Activated T-cell treated with anti-CD3 and anti-CD28 coated beads, Interleukin-2, amount 50 U/mL, for 72 hours (primary cell): ENCODE data around the gene TOM1. TPM values are rescaled to one million over a fixed set of nuclear protein-coding genes. Genes with fewer than 3 reads are reported as not detected.

Experiments
- ATAC-seq, 2 donors: fragments of 150-1000 bp; cut with Tn5 transposase; replicated peaks in 1 of 2; 2 replicates each; pipeline ENCODE4 v1.10.0; 2021; ENCODE audit warnings: moderate library complexity in 2 of 2, mild to moderate bottlenecking in 1 of 2
- DNase-seq, 2 donors: peaks; one replicate each; pipeline ENCODE4 v3.0.0; 2021 to 2022; ENCODE audit warnings: mixed read lengths in 1 of 2
- H3K27ac Mint-ChIP-seq: one replicate; pipeline ENCODE4 v1.8.0; 2022; ENCODE audit warnings: mild to moderate bottlenecking, moderate library complexity, mixed read lengths
- H3K27me3 Mint-ChIP-seq: one replicate; pipeline ENCODE4 v1.8.0; 2022; ENCODE audit warnings: low read depth, mixed read lengths
- H3K36me3 Mint-ChIP-seq, 2 donors: one replicate each; pipeline ENCODE4 v1.8.0; 2022; ENCODE audit warnings: mixed read lengths in 2 of 2, mild to moderate bottlenecking in 1 of 2; ENCODE audit not compliant: insufficient read depth in 2 of 2
- H3K4me1 Mint-ChIP-seq: one replicate; pipeline ENCODE4 v1.8.0; 2022; ENCODE audit warnings: low read depth, mixed read lengths
- H3K4me3 Mint-ChIP-seq, 2 donors: one replicate each; pipeline ENCODE4 v1.8.0; 2022; ENCODE audit warnings: mild to moderate bottlenecking in 2 of 2, mixed read lengths in 2 of 2, moderate library complexity in 2 of 2
- H3K9me3 Mint-ChIP-seq, 2 donors: one replicate each; pipeline ENCODE4 v1.8.0; 2022; ENCODE audit warnings: mixed read lengths in 2 of 2
- total RNA-seq, 2 donors: library from RNA; stranded (reverse); gene quantifications; one replicate each; pipeline ENCODE4 v1.2.3, GENCODE V29; 2022

TOM1 gene
- total RNA-seq, 2 donors from 2014 or later = 38.4 to 40.4 TPM

DNA sequence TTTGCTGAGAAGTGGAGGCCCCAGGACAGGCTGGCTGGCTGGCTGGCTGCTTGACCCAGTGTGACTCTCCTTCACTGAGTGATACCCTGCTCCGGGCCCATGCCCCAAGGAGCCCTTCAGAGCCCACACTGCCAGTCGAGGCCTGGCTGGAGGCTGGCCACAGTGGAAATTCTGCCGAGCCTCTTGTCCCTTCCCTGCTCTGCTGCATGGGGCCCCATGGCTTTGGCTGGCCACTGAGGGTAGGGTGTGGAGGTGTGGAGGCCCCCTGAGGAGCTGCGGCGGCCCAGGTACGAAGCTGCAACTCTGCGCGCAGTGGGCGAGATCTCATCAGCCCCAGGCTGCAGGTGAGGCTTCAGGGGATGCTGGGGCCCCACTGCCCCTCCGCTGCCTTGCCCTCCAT is 47.8 kb downstream of the TOM1 start:
- no peak overlapping the region for H3K27ac Mint-ChIP-seq
- no peaks in the 10 kb centered on the region for H3K36me3 Mint-ChIP-seq
- H3K4me1 Mint-ChIP-seq = peaks cover 20% of the 10 kb centered on the region
- no peak overlapping the region for H3K4me3 Mint-ChIP-seq
- DNase-seq (no peak), ATAC-seq (no peak)
- peaks cover 11% of the 10 kb centered on the region for H3K27me3 Mint-ChIP-seq
- H3K9me3 Mint-ChIP-seq = no peaks in the 10 kb centered on the region

- Mint-ChIP-seq H3K27ac (no peak overlapping the region), H3K36me3 (no peaks in the 10 kb centered on the region)
- no peak for ATAC-seq
Measured at GRCh38 chr22:35348026-35348590, 48.4 kb downstream of the TOM1 start.

DNA sequence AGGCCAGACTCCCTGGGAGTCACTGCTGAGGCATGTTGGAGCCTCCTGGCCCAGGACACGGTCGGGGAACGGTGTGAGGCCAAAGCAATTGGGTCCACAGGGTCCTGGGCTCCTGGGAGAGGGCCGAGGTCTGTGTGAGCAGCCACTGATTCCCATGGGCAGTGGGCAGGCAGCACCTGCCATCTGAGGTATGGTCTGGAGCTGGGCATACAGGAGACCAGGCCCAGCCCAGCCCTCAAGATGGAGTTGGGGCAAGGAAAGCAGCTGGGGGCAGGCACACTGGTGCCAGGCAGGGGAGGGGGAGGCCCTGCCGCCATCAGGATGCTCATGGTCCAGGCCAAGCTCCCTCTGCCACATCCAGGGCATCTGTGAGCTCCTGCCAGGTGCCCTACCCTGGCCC is 49.0 kb downstream of the TOM1 start:
- DNase-seq (no peak), ATAC-seq (no peak)
- Mint-ChIP-seq H3K9me3 (no peaks in the 10 kb centered on the region), H3K27me3 (peaks cover 11% of the 10 kb centered on the region), H3K27ac (no peak overlapping the region), H3K4me1 (peaks cover 27% of the 10 kb centered on the region), H3K36me3 (no peaks in the 10 kb centered on the region), H3K4me3 (no peak overlapping the region)

More at GRCh38 chr22:35348026-35348590, 48.4 kb downstream of the TOM1 start:
- Mint-ChIP-seq H3K4me1 (peaks cover 27% of the 10 kb centered on the region), H3K4me3 (no peak overlapping the region), H3K27me3 (peaks cover 11% of the 10 kb centered on the region), H3K9me3 (no peaks in the 10 kb centered on the region)
- DNase-seq = no peak

DNA sequence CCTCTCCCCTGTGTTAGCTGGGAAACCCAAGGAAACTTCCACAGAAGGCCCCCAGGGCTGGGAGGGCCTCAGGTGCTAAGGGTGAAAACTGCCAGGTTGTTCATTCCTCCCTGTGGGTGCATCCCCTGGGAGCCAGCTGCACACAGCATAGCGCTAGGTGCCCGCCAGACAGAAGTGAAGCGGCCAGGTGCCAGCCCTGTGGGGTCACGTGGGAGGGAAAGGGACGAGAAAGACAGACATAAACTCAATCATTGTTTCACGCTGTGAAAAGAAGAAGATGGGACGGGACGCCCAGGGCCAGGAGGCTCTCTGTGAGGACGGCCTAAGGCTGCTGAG is 49.6 kb downstream of the TOM1 start:
- Mint-ChIP-seq H3K9me3 (no peaks in the 10 kb centered on the region), H3K27ac (no peak overlapping the region), H3K36me3 (no peaks in the 10 kb centered on the region), H3K4me3 (no peak overlapping the region), H3K4me1 (peaks cover 27% of the 10 kb centered on the region), H3K27me3 (peaks cover 11% of the 10 kb centered on the region)
- DNase-seq (no peak), ATAC-seq (no peak)

GRCh38 chr22:35349704-35350538 is 50.2 kb downstream of the TOM1 start:
- Mint-ChIP-seq H3K36me3 (no peaks in the 10 kb centered on the region), H3K9me3 (no peaks in the 10 kb centered on the region), H3K27me3 (peaks cover 11% of the 10 kb centered on the region), H3K4me1 (peaks cover 27% of the 10 kb centered on the region), H3K27ac (no peak overlapping the region), H3K4me3 (no peak overlapping the region)
- no peak for DNase-seq
- ATAC-seq = peak in 1 of 2 donors; percentile 0

DNA sequence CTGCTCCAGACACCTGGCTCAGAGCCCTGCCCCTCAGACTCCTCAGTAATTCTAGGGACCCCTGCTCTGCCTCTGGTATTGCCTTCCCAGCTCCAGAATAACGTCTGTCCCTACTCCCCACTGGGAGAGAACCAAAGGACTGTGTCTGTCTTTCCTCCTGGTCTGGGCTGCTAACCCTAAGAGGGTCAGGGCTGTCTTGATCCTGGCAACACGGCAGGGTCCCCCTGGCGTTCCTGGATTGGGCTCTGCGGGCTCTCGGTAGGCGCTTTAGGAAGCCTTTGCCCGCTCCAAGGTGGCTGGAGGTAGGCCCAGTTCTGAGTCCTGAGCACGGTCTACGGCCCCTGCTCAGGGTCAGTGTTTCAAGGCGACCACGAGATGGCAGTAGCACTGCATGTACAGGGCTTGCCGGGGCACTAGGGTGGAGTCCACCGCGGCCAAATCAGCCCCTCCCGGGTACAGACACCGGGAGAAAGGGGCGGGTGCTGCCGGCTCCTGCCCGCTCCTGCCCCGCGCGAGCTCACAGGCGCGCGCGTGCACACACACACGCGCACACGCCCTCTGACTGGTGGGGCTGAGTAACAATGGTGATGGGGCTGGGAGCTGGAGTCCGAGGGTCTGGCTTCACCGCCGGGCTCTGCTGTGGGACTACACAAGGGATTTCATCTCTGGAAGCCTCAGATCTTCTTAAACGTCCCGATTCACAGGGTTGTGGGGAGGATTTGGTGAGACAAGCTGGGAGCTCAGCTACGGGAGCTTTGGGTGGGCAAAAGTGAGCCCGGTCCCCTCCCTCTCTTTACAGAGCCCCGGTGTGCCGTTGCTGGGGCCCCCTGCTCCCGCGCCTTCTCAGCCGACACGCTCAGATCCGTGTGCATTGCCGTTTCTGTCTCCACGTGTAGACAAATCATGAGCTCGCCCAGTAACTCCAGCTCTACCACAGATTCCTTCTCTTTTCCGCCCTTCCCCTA is 51.1 kb downstream of the TOM1 start:
- H3K36me3 Mint-ChIP-seq = no peaks in the 10 kb centered on the region
- DNase-seq (peak; percentile 88), ATAC-seq (peak; percentile 93)
- H3K4me1 Mint-ChIP-seq = peaks cover 27% of the 10 kb centered on the region
- H3K9me3 Mint-ChIP-seq = no peaks in the 10 kb centered on the region
- peaks cover 15% of the 10 kb centered on the region for H3K27me3 Mint-ChIP-seq
- peak overlapping the region; percentile 84 to 91 for H3K4me3 Mint-ChIP-seq
- H3K27ac Mint-ChIP-seq = peak overlapping the region; percentile 45

- peaks cover 18% of the 10 kb centered on the region for H3K27me3 Mint-ChIP-seq
- H3K4me3 Mint-ChIP-seq = peak overlapping the region; percentile 69 to 91
- no peaks in the 10 kb centered on the region for H3K9me3 Mint-ChIP-seq
- ATAC-seq = peak; percentile 61 to 66
- H3K4me1 Mint-ChIP-seq = peaks cover 27% of the 10 kb centered on the region
- H3K27ac Mint-ChIP-seq = no peak overlapping the region
- DNase-seq = peak; percentile 64 to 65
- H3K36me3 Mint-ChIP-seq = no peaks in the 10 kb centered on the region
Measured at GRCh38 chr22:35352214-35353111, 52.8 kb downstream of the TOM1 start.

DNA sequence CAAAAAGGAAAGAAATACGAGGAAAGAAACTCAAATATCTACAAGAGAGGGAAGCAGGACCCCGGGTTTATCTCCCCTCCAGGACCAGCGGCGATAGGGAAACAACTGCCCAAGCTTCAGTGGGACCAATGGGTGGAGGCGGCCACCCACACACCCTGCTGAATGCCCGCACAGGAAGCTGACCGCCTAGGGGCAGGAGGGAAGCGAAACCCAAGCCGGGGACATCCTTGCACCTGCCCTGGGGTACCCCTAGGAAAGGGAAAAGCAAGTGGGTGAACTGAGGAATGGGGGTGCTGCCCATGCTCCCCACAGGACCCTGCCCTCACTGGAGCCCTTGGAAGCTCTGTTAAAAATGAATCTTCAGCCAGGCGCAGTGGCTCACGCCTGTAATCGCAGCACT is 53.6 kb downstream of the TOM1 start:
- H3K9me3 Mint-ChIP-seq = no peaks in the 10 kb centered on the region
- ATAC-seq (no peak), DNase-seq (no peak)
- H3K36me3 Mint-ChIP-seq = no peaks in the 10 kb centered on the region
- no peak overlapping the region for H3K4me3 Mint-ChIP-seq
- H3K4me1 Mint-ChIP-seq = peaks cover 27% of the 10 kb centered on the region
- no peak overlapping the region for H3K27ac Mint-ChIP-seq
- H3K27me3 Mint-ChIP-seq = peaks cover 18% of the 10 kb centered on the region

DNA sequence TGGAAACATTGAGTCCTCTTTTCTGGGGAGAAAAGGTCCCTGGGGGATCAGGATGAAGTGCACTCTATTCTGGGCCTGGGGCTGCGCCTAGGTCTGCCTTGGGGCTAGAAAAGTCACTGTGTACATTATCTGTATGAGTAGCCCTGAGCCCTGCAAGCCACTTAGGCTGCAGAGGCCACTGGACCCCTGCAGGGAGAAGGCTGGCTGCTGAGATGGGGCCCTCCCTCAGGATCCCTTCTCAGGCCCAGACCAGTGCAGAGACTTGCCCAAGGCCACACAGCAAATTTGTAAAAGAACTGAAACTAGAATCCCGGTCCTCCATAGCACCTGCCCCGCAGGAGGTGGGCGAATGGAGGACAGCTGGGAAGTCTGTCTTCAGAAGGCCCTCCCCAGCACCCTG is 54.4 kb downstream of the TOM1 start:
- Mint-ChIP-seq H3K27me3 (peaks cover 18% of the 10 kb centered on the region), H3K27ac (no peak overlapping the region), H3K36me3 (no peaks in the 10 kb centered on the region), H3K9me3 (no peaks in the 10 kb centered on the region), H3K4me1 (peaks cover 27% of the 10 kb centered on the region), H3K4me3 (no peak overlapping the region)
- no peak for ATAC-seq
- DNase-seq = no peak

- Mint-ChIP-seq H3K4me1 (peaks cover 1% of the 10 kb centered on the region), H3K9me3 (no peaks in the 10 kb centered on the region), H3K4me3 (no peak overlapping the region), H3K36me3 (no peaks in the 10 kb centered on the region), H3K27me3 (peaks cover 8% of the 10 kb centered on the region), H3K27ac (no peak overlapping the region)
- no peak for ATAC-seq
- no peak for DNase-seq
Measured at GRCh38 chr22:35357883-35358621, 58.4 kb downstream of the TOM1 start.

DNA sequence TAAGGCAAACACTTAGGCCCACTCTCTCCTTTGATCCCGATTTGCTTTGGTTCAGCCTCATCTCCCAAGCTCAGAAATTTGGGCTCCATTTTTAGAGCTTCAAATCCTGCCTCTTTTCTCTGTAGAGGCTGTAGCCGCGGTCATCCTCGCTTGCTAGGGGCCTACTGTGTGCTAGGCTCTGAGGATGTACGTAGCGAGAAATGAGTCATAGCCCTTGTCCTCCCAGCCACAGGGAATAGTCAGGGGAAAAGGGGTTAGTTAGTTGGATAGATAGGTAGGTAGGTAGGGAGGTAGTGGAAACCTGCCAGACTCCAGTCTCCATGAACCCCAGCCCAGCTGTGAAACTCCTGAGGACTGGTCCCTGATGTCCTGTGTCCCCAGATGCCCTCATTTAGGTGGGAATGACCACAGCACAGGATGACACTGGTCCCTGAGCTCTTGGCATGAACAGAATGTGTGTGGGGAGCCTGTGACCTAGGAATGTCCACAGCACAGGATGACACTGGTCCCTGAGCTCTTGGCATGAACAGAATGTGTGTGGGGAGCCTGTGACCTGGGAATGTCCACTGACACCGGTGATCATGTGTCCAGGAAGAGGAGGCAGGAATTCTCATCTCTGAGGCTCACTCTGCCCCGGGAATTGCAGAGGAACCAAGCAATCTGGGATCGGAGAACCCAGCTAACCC is 59.8 kb downstream of the TOM1 start:
- no peak for DNase-seq
- no peaks in the 10 kb centered on the region for H3K9me3 Mint-ChIP-seq
- no peak for ATAC-seq
- H3K4me1 Mint-ChIP-seq = no peaks in the 10 kb centered on the region
- H3K4me3 Mint-ChIP-seq = no peak overlapping the region
- no peaks in the 10 kb centered on the region for H3K36me3 Mint-ChIP-seq
- peaks cover 8% of the 10 kb centered on the region for H3K27me3 Mint-ChIP-seq
- no peak overlapping the region for H3K27ac Mint-ChIP-seq
